Measurements from ENCODE around the gene PTPRD.
"Not testable (repeated sequence)": the region's sequence is repeated elsewhere in the genome, so short reads cannot be mapped to it uniquely, and the experiment has no call there.

Gene PTPRD

DNA sequence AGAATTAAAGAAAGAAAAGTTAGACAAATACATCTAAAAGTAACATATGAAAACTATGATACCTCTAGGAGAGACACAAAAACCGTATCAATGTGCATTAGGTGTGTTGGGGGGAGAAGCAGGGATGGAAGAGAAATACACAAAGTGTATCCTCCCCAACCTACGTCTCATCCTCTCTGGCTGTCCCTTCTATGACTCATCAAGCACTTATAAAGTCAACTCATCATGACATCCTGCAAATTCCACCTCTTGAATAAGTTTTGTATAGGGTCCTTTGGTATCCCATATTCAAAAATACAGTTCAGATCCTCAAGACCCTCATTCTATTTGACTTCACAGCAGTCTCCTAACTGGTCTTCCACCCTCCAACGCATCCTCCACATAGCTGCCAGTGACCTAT, 1895.7 kb downstream of the PTPRD start:
- DNase-seq (ENCODE audit: extremely low read depth in 1 of 2, low read depth in 1 of 2), result no peak

DNA sequence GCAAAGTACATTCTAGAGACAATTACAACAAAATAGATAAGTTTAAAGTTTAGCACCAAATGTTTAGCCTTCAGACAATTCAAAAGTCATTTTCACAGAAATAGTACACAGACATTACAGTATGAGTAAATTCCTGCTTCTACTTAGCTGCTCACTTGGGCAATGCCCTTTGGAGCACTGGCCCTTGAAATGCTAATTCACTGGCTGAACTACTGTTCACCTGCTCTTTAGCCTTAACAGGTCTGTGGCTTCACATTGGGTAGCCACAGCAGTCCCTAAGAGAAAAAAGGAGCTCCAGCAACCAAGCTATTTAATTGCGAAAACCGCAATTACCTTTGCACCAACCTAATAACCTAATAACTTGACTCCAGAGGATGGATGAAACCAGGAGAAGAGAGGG, 1897.0 kb downstream of the PTPRD start:
- no peak for DNase-seq (ENCODE audit: extremely low read depth in 1 of 2, low read depth in 1 of 2)

DNA sequence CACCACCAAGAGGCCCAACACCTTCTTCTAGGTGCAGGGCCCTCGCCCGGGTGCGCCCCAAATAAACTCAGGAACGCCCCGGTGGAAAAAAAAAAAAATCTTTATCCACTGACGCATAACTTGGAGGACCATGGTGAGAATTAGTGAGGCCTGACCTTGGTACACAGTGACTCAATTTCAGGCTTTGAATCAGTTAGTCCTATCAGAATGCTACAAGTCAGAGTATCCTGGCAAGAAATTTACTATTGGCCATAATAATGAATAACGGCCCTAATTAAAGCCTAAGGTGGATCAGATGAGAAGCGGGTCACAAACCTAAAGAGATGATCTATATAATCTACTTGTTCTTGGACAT, 1899.0 kb downstream of the PTPRD start:
- no peak for DNase-seq (ENCODE audit: extremely low read depth in 1 of 2, low read depth in 1 of 2)

DNA sequence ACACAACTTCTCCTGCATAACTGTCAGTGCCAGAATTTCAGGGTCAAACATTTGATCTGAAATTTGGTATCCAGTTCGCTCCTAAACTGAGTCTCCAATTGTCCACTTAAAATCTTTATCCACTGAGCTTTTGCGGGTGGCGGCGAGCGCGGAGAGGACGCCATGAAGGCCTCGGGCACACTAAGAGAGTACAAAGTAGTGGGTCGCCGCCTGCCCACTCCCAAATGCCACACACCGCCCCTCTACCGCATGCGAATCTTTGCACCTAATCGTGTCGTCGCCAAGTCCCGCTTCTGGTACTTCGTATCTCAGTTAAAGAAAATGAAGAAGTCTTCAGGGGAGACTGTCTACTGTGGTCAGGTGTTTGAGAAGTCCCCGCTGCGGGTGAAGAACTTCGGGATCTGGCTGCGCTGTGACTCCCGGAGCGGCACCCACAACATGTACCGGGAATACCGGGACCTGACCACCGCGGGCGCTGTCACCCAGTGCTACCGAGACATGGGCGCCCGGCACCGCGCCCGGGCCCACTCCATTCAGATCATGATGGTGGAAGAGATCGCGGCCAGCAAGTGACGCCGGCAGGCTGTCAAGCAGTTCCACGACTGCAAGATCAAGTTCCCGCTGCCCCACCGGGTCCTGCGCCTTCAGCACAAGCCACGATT, 1899.5 kb downstream of the PTPRD start:
- no peak for DNase-seq (ENCODE audit: extremely low read depth in 1 of 2, low read depth in 1 of 2)

DNA sequence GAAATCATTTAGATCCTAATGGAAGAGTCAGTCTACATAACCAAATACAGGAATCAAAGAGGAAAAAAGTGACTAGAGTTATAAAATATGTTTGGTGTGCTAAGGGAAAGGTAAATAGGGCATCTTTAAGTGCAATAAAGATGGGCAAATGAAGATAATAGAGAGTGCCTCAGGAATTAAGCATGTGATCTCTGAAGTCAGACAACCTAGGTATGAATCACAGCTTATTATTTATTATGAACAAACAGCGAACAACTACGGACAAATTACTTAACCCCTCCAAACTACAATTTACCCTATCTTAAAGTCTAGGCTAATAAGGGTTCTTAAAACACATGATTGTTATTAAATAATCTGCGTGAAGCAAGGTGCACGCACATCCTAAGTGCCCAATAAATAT, 1903.1 kb downstream of the PTPRD start:
- DNase-seq (ENCODE audit: extremely low read depth in 1 of 2, low read depth in 1 of 2), result no peak

DNA sequence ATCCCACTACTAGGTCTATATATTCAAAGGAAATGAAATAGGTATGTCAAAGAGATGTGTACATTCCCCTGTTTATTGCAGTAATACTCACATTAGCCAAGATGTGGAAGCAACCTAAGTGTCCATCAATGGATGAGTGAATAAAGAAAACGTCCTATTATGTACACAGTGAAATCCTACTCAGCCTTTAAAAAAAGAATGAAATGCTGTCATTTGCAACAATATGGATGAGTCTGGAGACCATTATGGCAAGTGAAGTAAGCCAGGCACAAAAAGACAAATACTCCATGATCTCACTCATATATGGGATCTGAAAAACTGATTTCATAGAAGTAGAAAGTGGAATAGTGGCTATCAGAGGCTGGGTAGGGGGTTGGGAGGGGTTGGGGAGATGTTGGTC, 1904.1 kb downstream of the PTPRD start:
- DNase-seq (ENCODE audit: extremely low read depth in 1 of 2, low read depth in 1 of 2), result no peak

DNA sequence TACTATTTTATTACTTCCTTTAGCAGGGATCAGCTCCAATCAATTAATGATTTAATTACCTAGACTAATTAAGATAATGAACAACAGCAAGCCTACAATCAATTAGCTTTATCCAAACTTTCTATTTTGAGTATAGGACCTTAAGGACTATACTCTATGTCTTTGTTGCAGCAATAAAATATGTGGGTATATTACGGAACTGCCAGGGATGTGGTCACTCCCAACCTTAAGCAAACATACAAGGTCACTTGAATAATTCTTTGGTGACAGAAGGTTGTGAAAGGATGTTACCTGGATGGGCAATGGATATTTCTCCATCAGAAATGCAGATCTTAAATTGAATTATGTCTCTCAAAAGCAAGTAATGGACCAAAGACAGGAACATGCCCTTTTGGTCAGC, 1905.8 kb downstream of the PTPRD start:
- no peak for DNase-seq (ENCODE audit: extremely low read depth in 1 of 2, low read depth in 1 of 2)

DNA sequence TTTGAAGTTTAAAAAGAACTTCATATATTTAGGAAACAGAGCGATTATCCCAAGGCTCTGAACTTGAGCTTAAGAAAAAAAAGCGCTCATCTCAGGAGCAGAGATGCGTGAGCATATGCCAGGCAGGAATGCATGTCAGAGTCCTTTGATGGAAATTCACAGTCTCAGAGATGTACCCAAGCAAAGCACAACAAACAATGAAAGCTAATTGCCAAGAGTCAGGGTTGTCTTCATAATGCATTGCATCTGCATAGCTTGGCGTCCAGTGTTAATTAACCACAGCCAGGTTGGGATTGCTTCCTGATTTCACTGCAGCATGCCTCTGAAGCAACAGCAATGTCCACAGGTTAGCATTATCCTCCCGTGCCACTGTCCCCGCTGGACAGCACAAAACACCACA, 1906.3 kb downstream of the PTPRD start:
- no peak for DNase-seq (ENCODE audit: extremely low read depth in 1 of 2, low read depth in 1 of 2)

DNA sequence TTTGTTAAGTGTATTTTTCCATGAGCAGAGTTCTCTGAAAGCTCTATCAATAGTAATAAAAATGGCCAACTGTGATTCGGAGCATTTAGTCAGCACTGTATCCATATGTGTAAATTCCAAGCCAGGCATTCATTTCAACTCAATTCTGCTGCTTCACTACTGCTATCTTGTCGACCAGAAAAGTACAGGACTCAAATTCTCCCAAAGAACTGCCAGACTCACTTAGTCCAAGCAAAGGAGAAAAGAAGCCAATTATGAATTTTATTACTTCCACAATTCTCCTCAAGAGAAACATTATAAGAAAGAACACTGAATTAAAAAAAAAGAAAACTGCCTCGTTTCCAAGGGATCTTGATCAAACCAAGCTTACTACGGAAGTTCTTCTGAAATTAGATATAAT, 1906.9 kb downstream of the PTPRD start:
- no peak for DNase-seq (ENCODE audit: extremely low read depth in 1 of 2, low read depth in 1 of 2)

DNA sequence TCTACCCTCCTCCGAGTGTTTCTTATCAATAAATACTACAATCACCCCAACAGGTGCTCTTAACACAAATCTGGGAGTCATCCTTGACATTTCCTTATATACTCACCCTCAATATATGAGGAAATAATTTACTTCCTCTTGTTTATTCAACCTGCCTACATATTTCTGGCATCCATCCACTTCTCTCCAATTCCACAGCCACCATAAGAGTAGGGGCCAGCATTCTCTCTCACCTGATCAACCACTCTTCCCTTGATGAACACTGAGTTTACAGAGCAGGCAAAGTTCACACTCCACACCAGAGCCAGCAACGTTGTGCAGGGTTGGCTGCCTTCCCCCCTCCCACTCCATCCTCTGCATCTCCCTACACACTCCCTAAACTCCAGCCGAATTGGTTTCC, 1908.9 kb downstream of the PTPRD start:
- no peak for DNase-seq (ENCODE audit: extremely low read depth in 1 of 2, low read depth in 1 of 2)

DNA sequence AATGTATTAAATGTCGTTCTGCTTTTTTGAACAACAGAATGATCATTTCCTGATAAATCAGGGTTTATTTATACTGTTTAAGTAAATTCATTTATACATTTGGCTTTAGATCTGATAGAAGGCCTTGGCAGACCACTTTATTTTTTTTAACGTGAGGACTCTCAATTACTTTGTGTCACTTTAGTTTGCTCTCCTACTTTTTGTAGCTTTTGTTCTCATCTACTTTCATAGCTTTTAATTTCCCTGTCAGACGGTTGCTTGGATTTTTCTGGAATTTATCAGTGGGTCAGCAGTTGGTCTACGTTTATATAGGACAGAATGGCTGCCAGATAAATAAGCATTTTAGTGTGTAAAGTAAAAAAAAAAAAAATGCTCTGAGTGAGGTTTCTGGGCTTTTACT, 1910.9 kb downstream of the PTPRD start:
- DNase-seq (ENCODE audit: extremely low read depth in 1 of 2, low read depth in 1 of 2), result no peak

DNA sequence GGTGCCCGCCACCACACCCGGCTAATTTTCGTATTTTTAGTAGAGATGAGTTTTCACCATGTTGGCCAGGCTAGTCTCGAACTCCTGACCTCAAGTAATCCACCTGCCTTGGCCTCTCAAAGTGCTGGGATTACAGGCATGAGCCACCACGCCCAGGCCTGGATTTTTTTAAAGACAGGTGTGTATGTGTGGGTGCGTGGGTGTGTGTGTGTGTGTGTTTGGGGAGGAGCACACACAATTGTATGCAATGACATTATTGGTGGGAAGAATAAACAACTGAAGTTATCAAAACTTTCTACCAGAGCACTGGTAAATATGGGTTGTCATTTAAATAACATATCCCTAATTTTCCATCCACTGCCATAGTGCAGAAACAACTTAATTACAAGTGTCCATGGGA, 1915.2 kb downstream of the PTPRD start:
- DNase-seq (ENCODE audit: extremely low read depth in 1 of 2, low read depth in 1 of 2), result not testable (repeated sequence)

DNA sequence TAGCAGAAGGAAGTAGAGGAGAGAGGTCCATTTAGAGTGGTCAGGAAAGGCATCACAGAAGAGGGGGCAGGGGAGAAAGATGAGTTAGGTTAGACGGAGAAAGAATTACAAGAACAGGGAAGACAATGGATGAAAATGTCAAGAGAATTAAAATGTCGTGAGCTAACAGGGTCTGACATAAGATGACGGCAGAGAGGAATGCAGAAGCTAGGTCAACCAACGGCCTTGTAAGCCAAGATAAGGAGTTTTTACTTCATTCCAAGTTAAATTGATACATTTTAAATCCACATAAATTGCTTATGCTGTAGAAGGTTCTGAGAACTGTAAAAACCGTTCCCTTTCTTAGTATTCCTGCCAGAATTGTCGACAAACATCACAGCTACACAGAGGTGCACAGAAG, 1916.3 kb downstream of the PTPRD start:
- DNase-seq (ENCODE audit: extremely low read depth in 1 of 2, low read depth in 1 of 2), result no peak

DNA sequence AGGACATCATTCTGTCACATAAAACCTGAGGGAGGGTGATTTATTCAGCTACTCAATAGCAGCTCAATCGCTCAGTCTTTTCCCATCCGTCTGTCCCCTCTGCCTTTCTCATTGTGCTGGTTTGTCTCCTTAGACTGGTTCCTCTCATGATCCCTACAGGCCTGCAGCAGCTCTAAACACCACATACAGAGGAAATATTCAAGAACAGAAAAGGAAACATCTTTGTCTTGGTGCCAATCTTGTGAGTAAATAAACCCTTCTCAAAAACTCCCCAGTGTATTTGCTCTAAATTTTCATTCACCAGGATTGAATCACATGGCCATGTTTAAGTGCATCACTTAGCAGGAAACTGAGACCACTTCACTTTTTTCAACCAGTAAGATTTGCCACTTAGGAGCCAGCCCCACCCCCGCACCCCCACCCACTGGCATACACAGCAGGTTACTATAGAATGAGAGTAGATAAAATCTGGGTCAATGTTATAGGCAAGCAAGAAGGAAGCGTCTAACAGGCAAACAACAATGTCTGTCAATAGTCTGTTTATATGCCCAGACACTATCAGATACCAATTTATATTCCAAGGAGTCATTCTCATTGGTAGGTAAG, 1917.7 kb downstream of the PTPRD start:
- DNase-seq (ENCODE audit: extremely low read depth in 1 of 2, low read depth in 1 of 2), result no peak

DNA sequence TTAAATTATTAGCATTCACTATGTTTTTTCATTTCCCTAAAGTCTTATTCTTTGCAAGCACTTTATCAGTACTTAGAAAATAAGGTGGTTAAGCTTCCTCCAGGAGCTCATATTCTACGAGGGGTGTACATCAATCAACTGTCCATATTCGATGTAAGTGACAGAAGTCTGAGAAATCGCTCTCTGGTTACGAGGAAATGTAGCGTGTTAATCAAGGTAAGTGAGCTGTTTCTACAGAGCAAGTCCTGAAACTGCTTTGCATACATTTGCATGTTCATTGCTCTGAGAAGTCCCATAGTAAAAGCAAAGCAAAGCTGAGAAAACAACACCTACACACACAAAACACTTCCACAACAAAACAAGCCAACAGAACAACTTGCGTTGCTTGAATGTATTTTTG, 1919.3 kb downstream of the PTPRD start:
- DNase-seq (ENCODE audit: extremely low read depth in 1 of 2, low read depth in 1 of 2), result no peak

DNA sequence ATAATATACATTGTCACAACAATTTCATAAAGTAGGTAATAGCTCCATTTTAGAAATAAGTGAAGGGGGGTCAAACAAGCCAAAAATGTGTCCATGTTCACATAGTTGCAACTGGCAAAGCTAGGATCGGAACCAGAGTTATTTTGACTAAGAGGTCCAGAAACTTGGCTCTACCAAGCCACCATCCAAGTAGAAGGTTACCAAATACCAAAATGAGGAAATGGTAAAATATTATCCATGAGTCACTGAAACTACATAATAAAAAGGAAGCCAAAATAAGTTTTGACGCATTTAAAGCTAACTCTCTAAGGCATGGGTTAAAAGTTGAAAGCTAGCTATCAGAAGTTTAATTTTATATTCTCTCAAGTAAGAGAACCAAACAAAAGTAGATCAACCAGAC, 1926.3 kb downstream of the PTPRD start:
- no peak for DNase-seq (ENCODE audit: extremely low read depth in 1 of 2, low read depth in 1 of 2)

DNA sequence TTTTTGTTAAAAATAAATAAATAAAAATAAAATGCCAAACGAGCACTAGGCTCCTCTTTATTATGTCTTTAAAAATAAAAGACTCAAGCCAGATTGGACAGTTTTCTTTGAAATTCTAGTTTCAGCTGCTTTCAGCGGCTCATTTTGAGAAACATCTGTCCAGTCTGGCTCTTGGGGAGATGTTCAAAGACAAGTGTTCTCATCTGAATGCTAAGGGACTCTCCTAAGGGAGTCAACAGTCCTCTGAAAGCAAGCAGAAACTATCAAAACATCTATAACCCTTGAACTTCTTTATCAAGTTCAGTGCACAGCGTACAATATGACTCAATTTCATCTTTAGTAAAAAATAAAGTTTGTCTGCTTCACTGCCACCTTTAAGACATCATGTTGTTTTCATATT, 1927.0 kb downstream of the PTPRD start:
- DNase-seq (ENCODE audit: extremely low read depth in 1 of 2, low read depth in 1 of 2), result no peak

DNA sequence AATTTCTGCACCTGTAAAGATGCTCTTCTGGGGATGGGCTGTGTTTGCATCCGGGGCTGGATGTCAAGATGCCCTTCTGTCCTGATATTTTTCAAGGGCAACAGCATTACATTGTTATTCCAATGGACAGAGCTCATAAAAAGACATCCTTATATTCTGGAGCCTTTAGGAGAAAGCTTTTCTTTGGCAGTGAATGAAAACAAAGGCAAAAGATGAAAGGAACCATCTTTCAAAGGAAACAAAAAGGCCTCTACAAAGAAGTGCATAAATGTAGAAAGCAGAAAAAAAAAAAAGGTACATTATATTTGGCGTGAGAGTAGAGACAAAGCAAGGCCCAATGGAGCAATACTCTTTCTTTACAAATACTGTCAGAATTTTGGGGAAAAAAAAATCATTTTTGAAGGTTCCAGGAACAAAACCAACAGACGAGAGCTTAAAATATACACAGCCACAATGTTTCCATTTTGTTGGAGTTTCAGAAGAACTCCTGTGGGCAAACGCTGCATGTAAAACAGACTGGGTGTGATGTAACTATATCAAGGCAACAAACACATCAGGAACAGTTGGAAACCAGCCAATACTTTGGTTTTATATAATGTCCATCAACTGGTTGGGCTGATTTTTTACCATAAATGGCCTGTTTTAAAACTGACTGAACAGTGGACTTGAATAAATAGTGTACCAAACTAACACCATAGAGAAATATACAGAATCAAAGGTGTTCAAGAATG, 1927.7 kb downstream of the PTPRD start:
- DNase-seq (ENCODE audit: extremely low read depth in 1 of 2, low read depth in 1 of 2), result no peak

DNA sequence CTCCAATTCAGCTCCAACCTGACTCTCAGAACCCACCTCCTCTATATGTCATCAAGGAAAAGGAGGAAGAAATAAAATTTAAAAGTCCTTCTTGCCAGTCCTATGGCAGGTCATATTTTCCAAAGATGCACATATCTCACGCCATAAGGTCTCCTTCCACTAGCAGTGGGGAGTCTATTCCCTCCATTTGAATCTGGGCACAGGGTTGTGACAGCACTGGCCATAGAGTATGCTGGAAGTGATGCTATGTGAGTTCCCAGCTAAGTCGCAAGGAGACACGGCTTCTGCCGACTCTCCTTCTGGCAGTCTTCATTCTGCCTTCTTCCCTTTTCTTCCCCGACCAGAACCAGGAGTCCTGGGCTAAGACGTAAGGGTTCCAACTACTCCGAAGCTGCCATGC, 1929.3 kb downstream of the PTPRD start:
- DNase-seq (ENCODE audit: extremely low read depth in 1 of 2, low read depth in 1 of 2), result no peak

DNA sequence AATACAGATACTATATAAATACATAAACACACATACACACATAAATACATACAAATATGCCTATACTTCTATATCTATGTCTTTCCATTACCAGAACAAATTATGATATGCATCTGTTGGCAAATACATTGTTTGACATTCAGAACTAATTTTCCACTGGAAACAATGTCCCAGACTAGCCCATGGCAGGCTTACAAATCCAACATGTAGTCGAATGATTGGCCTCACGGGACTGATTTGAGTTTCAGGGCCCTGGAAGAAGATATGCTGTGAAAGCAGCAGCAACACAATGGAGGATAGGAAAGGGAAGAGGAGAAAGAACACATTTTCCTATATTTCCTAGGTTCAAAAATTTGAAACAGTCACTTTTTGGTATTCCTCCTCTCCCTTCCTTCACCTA, 1932.1 kb downstream of the PTPRD start:
- no peak for DNase-seq (ENCODE audit: extremely low read depth in 1 of 2, low read depth in 1 of 2)

DNA sequence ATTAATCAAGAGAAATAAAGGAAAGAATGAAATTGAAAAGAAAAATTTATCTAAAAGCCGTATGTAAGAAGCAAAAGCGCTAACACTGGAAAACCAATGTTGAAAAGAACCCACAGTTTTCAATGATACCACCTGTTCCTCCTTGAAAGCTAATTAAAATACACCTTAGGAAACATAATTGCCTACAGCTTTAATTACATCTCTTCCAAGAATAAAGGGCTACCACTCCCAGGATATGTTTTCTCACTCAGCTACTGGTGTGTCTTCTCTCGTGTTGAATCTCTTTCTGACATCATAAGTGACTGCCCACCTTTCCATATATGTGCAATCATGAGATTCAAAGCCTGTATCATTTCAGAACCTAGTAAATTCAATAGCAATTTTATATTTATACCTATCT, 1932.6 kb downstream of the PTPRD start:
- DNase-seq (ENCODE audit: extremely low read depth in 1 of 2, low read depth in 1 of 2), result no peak

DNA sequence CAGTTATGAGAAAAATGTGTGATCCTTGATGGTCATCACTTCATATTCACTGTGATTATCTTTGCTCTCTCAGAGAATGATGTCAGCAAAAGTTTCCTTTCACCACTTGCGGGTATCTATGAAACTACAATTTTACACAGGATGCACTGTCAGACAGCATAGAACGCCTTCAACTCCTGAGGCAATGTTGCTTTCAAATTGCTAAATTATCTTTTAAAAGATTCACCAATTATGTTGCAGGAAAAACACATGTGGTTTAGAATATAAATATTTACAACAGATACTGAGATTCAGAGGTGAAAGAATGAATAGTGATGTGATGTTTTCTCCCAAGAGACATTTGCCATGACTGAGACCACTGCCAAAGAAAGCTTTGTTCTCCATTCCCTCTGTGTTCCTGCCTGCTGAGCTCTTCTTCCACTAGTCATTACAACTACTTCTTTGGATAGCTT, 1933.4 kb downstream of the PTPRD start:
- no peak for DNase-seq (ENCODE audit: extremely low read depth in 1 of 2, low read depth in 1 of 2)

Data from activated CD8-positive, alpha-beta memory T cell treated with anti-CD3 and anti-CD28 coated beads for 1 hour (primary cell).